Measurements from ENCODE around the gene HOXD12. TPM values are rescaled to one million over a fixed set of nuclear protein-coding genes. Genes with fewer than 3 reads are reported as not detected.

The HOXD12 gene
- total and polyA plus RNA-seq, 4 donors = not detected

DNA sequence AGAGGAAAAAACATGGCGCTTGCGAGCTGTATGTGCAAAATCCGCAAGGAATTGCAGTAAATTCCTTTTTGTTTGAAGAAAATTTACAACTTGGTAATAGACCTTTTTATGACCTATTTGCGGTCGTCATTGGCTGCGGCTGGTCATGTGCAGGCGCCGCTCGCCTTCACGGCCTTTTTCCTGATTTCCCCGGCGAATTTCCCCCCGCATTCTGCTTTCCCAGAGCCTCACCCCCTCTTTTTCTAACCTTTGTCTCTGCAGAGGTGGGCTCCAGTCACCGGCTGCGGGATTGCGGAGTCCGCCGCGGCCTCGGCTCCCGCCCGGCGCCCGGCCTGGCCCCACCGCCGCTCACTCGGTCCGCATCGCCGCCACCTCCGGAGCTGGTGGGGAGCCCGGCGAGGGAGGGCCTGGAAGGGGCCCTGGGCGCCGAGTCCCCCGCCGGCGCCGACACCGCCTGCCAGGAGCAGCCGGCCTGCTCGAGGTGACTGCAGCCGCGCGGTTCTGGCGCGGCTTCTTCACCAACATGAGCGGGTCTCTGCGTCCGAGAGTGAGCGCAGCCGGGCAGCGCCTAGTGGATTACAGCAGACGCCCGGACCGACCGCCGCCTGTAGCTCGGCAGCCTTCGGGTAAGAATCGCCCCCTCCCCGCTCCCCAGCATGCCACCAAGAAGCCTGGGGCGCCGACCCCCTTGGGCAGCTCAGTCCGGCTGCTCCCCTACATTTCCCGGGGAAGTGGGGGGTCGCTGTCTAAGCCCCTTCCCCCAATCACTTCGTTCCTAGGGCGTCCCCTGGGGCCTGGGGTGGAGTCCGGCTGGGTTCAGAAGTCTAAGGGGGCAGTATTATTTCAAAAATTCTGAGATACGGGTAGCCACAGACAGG, 37.0 kb downstream of the HOXD12 start:
- Histone ChIP-seq H3K9ac (ENCODE audit: insufficient read depth in 1 of 2, low read length in 2 of 2) (no peak overlapping the region), H3K4me1 (ENCODE audit: control insufficient read depth in 5 of 5, insufficient read depth in 5 of 5, low read length in 5 of 5) (peaks cover 0 to 15% (median 4%) of the 10 kb centered on the region in 5 donors), H3K27ac (ENCODE audit: low read depth in 1 of 2, low read length in 1 of 2) (no peak overlapping the region), H3K9me3 (ENCODE audit: control insufficient read depth in 4 of 4, insufficient read depth in 3 of 4, low read length in 3 of 4) (peaks cover 0 to 10% (median 0%) of the 10 kb centered on the region in 4 donors), H3K27me3 (ENCODE audit: control insufficient read depth in 3 of 3, insufficient read depth in 3 of 3, low read length in 2 of 3) (peaks cover 19 to 94% (median 93%) of the 10 kb centered on the region in 3 donors), H3K36me3 (ENCODE audit: control insufficient read depth in 4 of 4, insufficient read depth in 4 of 4, low read length in 4 of 4) (no peaks in the 10 kb centered on the region), H3K4me3 (no peak overlapping the region)
- no peak for ATAC-seq (ENCODE audit: insufficient read depth, low FRiP score)
- DNase-seq = no peak
- WGBS, 2 donors = 4 to 5% methylated on average over 67 to 71 of the region's 71 CpGs
- TF ChIP-seq, protein P1, sequence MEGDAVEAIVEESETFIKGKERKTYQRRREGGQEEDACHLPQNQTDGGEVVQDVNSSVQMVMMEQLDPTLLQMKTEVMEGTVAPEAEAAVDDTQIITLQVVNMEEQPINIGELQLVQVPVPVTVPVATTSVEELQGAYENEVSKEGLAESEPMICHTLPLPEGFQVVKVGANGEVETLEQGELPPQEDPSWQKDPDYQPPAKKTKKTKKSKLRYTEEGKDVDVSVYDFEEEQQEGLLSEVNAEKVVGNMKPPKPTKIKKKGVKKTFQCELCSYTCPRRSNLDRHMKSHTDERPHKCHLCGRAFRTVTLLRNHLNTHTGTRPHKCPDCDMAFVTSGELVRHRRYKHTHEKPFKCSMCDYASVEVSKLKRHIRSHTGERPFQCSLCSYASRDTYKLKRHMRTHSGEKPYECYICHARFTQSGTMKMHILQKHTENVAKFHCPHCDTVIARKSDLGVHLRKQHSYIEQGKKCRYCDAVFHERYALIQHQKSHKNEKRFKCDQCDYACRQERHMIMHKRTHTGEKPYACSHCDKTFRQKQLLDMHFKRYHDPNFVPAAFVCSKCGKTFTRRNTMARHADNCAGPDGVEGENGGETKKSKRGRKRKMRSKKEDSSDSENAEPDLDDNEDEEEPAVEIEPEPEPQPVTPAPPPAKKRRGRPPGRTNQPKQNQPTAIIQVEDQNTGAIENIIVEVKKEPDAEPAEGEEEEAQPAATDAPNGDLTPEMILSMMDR (IDR thresholded peaks at IDR 0.05; ENCODE audit: control extremely low read depth, extremely low read depth) = no peak

DNA sequence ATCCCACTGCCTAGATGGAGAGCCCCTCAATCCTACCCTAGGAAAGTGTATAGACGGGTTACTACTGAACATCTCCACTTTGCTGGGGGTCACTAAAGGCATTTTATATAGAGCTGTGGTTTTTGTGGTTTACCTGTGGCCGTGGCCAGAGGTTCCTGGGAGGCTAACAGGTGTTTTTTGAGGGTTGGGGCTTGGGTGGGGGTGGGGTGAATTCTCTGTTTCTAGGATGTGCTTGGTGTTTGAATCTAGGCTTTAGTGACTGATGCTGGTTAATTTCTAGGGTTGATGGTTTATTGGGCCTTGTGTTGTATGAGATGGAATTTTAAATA, 37.6 kb downstream of the HOXD12 start:
- no peak overlapping the region for H3K4me3 ChIP-seq
- H3K27ac ChIP-seq (ENCODE audit: low read depth in 1 of 2, low read length in 1 of 2) = no peak overlapping the region
- H3K27me3 ChIP-seq (ENCODE audit: control insufficient read depth in 3 of 3, insufficient read depth in 3 of 3, low read length in 2 of 3) = peaks cover 19 to 94% (median 93%) of the 10 kb centered on the region in 3 donors
- ATAC-seq (ENCODE audit: insufficient read depth, low FRiP score) (no peak), DNase-seq (no peak)
- TF ChIP-seq, protein P1 (IDR thresholded peaks at IDR 0.05; ENCODE audit: control extremely low read depth, extremely low read depth) = no peak
- peaks cover 0 to 10% (median 0%) of the 10 kb centered on the region in 4 donors for H3K9me3 ChIP-seq (ENCODE audit: control insufficient read depth in 4 of 4, insufficient read depth in 3 of 4, low read length in 3 of 4)
- H3K36me3 ChIP-seq (ENCODE audit: control insufficient read depth in 4 of 4, insufficient read depth in 4 of 4, low read length in 4 of 4) = no peaks in the 10 kb centered on the region
- H3K9ac ChIP-seq (ENCODE audit: insufficient read depth in 1 of 2, low read length in 2 of 2) = no peak overlapping the region
- H3K4me1 ChIP-seq (ENCODE audit: control insufficient read depth in 5 of 5, insufficient read depth in 5 of 5, low read length in 5 of 5) = peaks cover 0 to 15% (median 4%) of the 10 kb centered on the region in 5 donors
- 22 to 23% methylated on average over 2 of the region's 2 CpGs for WGBS, 2 donors

DNA sequence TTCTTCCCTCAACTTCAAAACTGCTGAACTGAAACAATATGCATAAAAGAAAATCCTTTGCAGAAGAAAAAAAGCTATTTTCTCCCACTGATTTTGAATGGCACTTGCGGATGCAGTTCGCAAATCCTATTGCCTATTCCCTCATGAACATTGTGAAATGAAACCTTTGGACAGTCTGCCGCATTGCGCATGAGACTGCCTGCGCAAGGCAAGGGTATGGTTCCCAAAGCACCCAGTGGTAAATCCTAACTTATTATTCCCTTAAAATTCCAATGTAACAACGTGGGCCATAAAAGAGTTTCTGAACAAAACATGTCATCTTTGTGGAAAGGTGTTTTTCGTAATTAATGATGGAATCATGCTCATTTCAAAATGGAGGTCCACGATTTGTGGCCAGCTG, 38.3 kb downstream of the HOXD12 start:
- H3K27ac ChIP-seq (ENCODE audit: low read depth in 1 of 2, low read length in 1 of 2) = no peak overlapping the region
- H3K4me1 ChIP-seq (ENCODE audit: control insufficient read depth in 5 of 5, insufficient read depth in 5 of 5, low read length in 5 of 5) = peaks cover 0 to 15% (median 4%) of the 10 kb centered on the region in 5 donors
- DNase-seq (no peak), ATAC-seq (ENCODE audit: insufficient read depth, low FRiP score) (no peak)
- TF ChIP-seq, protein P1 (IDR thresholded peaks at IDR 0.05; ENCODE audit: control extremely low read depth, extremely low read depth) = no peak
- peaks cover 19 to 94% (median 92%) of the 10 kb centered on the region in 3 donors for H3K27me3 ChIP-seq (ENCODE audit: control insufficient read depth in 3 of 3, insufficient read depth in 3 of 3, low read length in 2 of 3)
- H3K36me3 ChIP-seq (ENCODE audit: control insufficient read depth in 4 of 4, insufficient read depth in 4 of 4, low read length in 4 of 4) = no peaks in the 10 kb centered on the region
- no peak overlapping the region for H3K9ac ChIP-seq (ENCODE audit: insufficient read depth in 1 of 2, low read length in 2 of 2)
- H3K4me3 ChIP-seq = no peak overlapping the region
- H3K9me3 ChIP-seq (ENCODE audit: control insufficient read depth in 4 of 4, insufficient read depth in 3 of 4, low read length in 3 of 4) = peaks cover 0 to 10% (median 0%) of the 10 kb centered on the region in 4 donors
- 45 to 46% methylated on average over 8 of the region's 8 CpGs for WGBS, 2 donors

Measured in lung (tissue), 12 donors.